NCI-H446 treated with DMSO at 0.1 percent for 48 hours (cell line): ENCODE data around the gene SLC44A3.
"Not testable (repeated sequence)": the region's sequence is repeated elsewhere in the genome, so short reads cannot be mapped to it uniquely, and the experiment has no call there.

Source experiments
- DNase-seq: peaks from one replicate; lab custom pipeline; 2025; lab: John Stamatoyannopoulos, UW

SLC44A3 gene

DNA sequence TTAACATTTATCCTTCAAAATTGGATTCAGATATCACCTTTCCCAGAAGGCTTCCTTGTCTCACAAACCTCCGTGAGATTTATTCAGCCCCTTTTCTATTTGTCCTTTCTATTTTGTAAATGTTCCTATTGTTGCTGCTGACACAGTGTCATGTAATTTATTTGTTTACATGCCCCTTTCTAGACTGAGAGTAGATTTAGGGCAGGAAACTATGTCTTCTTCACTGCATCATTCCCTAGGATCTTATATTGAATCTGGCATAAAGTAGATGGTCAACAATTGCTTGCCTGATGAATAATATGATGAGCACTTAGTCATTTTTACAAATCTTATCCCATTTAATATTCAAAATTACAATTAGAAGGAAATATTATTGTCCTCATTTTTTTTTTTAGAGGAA, 114.9 kb downstream of the SLC44A3 start:
- DNase-seq: no peak

DNA sequence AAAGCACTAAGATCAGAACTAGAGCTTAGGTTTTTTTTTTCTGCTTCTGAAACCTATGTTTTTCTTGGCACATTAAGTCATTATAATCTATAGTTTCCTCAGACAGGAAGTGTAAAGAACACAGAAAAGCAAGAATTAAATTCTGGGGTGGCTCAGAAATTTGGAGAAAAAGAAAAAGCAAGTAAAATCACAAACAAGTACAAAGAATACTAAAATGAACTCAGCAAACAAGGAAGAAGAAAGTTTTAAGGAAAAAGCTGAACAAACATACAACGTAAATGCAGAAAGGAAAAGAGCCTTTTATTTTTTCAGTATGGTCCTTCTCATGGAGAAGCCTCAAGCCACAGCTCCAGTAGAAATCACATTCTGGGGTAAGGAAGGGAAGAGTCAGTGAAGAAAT, 115.3 kb downstream of the SLC44A3 start:
- DNase-seq: no peak

DNA sequence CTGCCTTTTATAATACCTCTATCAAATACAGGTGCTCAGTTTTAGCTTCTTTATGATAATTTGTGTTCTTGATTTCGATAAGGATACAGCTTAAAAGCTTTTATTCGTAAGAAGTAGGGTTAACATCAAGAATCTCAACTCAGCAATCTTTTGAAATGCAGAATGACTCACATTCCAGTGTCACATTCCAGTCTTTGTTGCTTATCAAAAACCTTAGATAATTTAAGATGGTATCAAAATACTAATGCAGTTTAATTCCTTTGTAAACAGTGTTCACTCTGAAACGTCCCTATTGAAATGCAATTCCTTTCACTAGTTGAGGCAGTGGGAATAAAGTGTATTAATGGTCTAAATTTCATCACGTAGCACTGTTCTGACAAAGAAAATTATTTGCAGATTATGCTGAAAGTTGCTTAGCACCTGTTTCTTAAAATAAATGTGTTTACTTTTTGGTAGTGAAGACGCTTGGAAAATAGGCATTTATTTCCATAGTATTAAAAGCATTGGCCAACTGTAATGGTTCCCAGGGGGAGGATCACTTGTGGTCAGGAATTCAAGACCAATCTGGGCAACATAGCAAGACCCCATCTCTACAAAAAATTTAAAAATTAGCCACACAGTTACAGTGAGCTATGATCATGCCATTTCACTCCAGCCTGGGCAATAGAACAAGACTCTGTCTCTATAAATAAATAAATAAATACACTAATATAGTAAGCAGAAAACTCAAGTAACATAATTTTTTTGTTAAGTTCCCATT, 116.9 kb downstream of the SLC44A3 start:
- DNase-seq: no peak

DNA sequence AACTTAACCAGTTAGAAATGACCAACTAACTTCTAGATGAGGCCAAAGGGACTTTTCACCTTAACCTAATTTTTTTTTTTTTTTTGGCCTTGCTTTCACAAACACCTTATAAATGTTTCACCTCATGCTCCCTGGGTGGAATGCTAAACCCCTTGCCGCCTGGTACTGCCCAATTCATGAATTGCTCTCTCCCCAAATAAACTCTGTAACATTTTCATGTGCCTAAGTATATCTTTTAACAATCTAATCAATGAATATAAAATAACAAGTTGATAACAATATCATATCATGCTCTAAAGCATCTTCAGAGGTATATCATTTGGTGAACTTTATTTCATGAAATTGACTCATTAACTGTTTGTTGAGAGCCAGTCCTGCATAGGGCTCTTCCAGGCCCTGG, 117.7 kb downstream of the SLC44A3 start:
- no peak for DNase-seq

DNA sequence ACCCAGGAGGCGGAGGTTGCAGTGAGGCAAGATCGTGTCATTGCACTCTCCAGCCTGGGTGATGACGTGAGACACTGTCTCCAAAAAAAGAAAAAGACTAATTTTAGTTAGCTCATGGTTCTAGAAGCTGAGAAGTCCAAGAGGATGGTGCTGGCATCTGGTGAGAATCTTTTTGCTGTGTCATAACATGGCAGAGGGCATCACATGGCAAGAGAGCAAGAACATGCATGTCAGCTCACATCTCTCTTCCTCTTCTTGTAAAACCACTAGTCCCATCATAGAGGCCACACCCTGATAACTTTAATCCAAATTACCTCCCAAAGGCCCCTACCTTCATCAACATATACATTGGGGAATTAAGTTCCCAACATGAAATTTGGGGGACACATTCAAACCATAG, 120.6 kb downstream of the SLC44A3 start:
- no peak for DNase-seq

DNA sequence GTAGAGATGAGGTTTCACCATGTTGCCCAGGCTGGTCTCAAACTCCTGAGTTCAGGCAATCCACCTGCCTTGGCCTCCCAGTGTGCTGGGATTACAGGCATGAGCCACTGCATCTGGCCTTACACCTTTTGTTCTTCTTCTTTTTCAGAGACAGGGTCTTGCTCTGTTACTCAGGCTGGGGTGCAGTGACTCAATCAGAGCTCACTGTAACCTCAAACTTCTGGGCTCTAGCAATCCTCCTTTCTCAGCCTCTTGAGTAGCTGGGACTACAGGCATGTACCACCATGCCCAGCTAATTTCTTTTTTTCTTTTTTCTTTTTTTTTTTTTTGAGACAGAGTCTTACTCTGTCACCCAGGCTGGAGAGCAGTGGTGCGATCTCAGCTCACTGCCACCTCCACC, 121.3 kb downstream of the SLC44A3 start:
- not testable (repeated sequence) for DNase-seq

DNA sequence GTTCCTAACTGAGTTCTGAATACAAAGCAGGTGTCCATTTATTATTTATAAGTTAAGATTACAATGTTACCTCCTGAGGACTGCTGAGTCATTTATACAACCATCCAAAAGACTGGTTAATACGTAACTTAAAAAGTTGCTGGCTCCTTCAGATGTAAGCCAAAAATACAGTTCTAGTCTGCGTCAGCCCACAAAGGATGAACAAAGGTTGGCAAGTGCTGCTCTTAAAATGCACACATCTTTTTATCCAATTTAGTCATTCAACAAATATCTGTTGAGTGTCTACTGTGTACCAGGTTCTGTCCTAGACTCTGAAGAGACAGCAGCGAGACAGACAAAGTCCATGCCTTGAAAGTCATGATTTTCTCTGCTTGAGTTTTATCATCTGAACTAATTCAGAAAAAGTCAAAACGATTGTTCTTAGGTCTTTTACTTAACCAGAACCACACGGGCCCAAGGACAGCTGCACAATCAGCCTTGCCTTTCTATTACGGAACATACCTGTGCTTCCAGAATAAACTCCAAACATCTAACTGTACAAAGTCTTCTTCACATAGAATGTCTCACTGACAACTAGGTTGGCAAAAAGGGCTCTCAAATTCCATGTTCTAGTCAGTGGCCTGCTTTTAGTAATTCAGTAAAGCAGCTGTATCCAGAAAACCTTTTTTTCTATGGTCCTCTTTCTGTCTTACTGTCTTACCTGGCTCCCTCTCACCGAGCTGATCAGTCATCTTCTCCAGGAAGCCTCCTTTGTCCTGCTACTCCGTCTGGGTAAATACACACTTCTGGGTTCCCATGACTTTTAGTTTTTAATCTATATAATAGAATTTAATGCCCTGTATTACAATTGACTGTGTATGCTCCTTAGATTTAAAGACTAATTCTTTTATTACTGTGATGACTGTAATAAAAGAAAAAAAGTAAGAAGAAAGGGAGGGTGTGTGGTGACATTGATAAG, 122.3 kb downstream of the SLC44A3 start:
- DNase-seq: no peak
